ENCODE measurements around the gene SKI. TPM values are rescaled to one million over a fixed set of nuclear protein-coding genes. Genes with fewer than 3 reads are reported as not detected.
A peak's percentile ranks its signal among the peaks of the same experiment; 100 is the strongest.

Gene SKI
- total and polyA plus RNA-seq, 2 donors (not counting 1 experiment from before 2014, with no cell fraction given) = 11.6 to 21.8 TPM

DNA sequence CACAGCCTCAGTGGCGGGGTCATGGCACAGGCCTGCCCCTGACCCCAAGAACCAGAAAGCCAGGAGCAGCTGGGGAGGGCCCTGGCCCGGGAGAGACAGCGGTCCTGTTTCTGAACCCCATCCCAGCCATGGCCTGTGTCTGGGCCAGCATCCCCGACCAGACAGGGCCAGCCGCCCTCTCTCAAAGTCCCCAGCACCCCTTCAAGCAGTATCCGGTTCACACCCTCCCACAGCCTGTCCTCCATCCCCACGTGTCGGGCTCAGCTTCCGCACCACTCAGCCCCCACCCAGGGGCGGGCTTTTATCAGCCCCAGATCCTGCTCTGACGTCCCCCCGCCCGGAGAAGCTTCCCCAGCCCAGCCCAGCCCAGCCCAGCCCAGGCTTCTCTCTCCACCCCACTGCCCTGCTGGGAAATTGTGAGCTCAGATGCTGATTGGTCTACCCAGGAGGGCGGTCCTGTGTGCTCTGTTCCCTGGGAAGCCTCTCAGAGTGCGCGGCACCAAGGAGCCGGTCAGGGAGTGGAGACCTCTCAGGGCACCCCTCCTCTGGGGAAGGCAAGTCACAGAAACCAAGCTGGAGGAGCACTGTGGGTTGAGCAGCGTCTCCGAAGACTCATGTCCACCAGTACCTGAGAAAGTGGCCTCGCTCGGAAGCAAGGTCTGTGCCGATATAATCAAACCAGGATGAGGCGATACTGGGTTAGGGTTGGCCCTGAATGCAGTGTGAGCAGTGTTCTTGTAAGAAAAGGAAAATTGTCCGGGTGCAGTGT is 28.9 kb upstream of the SKI start:
- Histone ChIP-seq H4K20me1 (ENCODE audit: control insufficient read depth, extremely low read depth, insufficient read depth, low read length) (no peaks in the 10 kb centered on the region), H3K27ac (ENCODE audit: insufficient read depth, low read length) (peak overlapping the region; percentile 81), H2AFZ (ENCODE audit: low read length) (peak overlapping the region; percentile 51), H3K9me3 (ENCODE audit: control insufficient read depth, insufficient read depth, low read depth, low read length) (no peaks in the 10 kb centered on the region), H3K9ac (ENCODE audit: insufficient read depth, low read length) (peak overlapping the region; percentile 61), H3K4me1 (ENCODE audit: control insufficient read depth, extremely low read depth, insufficient read depth, low read length) (peaks cover 7% of the 10 kb centered on the region), H3K27me3 (ENCODE audit: control insufficient read depth, insufficient read depth, low read length) (no peaks in the 10 kb centered on the region), H3K4me3 (replicated peaks in 1 of 4; ENCODE audit: control extremely low read depth in 1 of 4, insufficient read depth in 1 of 4, low read depth in 3 of 4, low read length in 4 of 4) (peak overlapping the region; percentile 51 to 77 (median 64)), H3K79me2 (ENCODE audit: control insufficient read depth, insufficient read depth, low read length) (no peaks in the 10 kb centered on the region), H3K4me2 (ENCODE audit: extremely low read depth, insufficient read depth, low read length) (peak overlapping the region; percentile 94), H3K36me3 (ENCODE audit: control insufficient read depth, insufficient read depth, low read length) (no peaks in the 10 kb centered on the region)
- peak; percentile 87 to 89 for DNase-seq (ENCODE audit: low read depth in 2 of 2)
- TF ChIP-seq, protein P1, sequence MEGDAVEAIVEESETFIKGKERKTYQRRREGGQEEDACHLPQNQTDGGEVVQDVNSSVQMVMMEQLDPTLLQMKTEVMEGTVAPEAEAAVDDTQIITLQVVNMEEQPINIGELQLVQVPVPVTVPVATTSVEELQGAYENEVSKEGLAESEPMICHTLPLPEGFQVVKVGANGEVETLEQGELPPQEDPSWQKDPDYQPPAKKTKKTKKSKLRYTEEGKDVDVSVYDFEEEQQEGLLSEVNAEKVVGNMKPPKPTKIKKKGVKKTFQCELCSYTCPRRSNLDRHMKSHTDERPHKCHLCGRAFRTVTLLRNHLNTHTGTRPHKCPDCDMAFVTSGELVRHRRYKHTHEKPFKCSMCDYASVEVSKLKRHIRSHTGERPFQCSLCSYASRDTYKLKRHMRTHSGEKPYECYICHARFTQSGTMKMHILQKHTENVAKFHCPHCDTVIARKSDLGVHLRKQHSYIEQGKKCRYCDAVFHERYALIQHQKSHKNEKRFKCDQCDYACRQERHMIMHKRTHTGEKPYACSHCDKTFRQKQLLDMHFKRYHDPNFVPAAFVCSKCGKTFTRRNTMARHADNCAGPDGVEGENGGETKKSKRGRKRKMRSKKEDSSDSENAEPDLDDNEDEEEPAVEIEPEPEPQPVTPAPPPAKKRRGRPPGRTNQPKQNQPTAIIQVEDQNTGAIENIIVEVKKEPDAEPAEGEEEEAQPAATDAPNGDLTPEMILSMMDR (conservative IDR thresholded peaks at IDR 0.05 in 1 of 2, IDR thresholded peaks at IDR 0.05 in 1 of 2; ENCODE audit: low read depth in 1 of 2, low read length in 2 of 2) = peak in 1 of 2 donors; percentile 23
- no peak for TF ChIP-seq EZH2 (IDR thresholded peaks at IDR 0.05; ENCODE audit: low read length, missing control alignments)

DNA sequence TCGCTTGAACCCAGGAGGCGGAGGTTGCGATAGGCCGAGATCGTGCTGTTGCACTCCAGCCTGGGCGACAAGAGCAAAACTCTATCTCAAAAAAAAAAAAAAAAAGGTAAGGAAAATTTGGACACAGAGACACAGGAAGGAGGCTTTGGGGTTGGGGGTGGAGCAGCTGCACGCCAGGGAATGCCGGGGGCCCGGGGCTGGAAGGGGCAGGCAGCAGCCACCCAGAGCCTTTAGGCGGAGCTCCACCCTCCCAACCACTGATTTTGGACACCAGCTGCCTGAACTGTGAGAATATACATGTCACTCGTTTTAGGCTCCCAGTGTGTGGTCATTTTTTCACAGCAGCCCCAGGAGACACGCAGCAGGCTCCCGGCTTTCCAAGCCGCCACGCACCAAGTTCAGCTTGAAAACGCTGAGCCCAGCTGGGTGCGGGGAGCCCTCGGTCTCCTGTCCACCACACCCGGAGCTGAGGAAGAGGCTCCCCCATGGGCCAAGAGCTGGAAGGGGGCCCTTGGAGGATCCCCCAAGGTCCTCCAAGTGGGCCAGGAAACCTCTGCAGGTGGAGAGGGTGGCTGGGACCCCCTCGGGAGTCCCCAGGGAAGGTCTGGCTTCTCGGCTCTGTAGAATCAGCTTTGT is 27.7 kb upstream of the SKI start:
- Histone ChIP-seq H3K9ac (ENCODE audit: insufficient read depth, low read length) (peak overlapping the region; percentile 23), H3K4me3 (replicated peaks in 1 of 4; ENCODE audit: control extremely low read depth in 1 of 4, insufficient read depth in 1 of 4, low read depth in 3 of 4, low read length in 4 of 4) (peak overlapping the region in 2 of 4 experiments; percentile 2 to 28), H2AFZ (ENCODE audit: low read length) (no peak overlapping the region), H3K4me2 (ENCODE audit: extremely low read depth, insufficient read depth, low read length) (peak overlapping the region; percentile 64), H3K27ac (ENCODE audit: insufficient read depth, low read length) (no peak overlapping the region), H3K79me2 (ENCODE audit: control insufficient read depth, insufficient read depth, low read length) (no peaks in the 10 kb centered on the region), H3K9me3 (ENCODE audit: control insufficient read depth, insufficient read depth, low read depth, low read length) (no peaks in the 10 kb centered on the region), H4K20me1 (ENCODE audit: control insufficient read depth, extremely low read depth, insufficient read depth, low read length) (no peaks in the 10 kb centered on the region), H3K4me1 (ENCODE audit: control insufficient read depth, extremely low read depth, insufficient read depth, low read length) (peaks cover 10% of the 10 kb centered on the region), H3K27me3 (ENCODE audit: control insufficient read depth, insufficient read depth, low read length) (no peaks in the 10 kb centered on the region), H3K36me3 (ENCODE audit: control insufficient read depth, insufficient read depth, low read length) (no peaks in the 10 kb centered on the region)
- DNase-seq (ENCODE audit: low read depth in 2 of 2) = no peak
- TF ChIP-seq, protein P1 (conservative IDR thresholded peaks at IDR 0.05 in 1 of 2, IDR thresholded peaks at IDR 0.05 in 1 of 2; ENCODE audit: low read depth in 1 of 2, low read length in 2 of 2) = no peak
- TF ChIP-seq EZH2 (IDR thresholded peaks at IDR 0.05; ENCODE audit: low read length, missing control alignments) = no peak

DNA sequence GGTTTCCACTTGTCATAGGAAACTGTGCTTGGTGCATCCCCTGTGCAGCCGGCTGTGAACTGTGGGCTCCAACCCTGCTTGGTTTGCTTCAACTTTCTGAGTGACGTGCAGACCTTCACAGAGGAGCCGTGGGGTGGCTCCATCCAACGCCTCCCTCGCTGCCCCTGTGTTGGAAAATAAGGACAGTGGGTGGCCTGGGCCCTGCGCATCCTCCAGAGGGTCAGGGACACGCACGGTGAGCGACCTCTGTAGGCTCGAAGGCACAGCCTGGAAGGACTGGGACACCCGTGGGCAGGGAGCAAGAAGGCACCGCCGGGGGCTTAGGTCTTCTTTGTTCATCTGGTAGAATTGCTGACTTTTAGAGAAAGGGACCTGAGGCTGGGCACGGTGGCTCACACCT is 27.1 kb upstream of the SKI start:
- TF ChIP-seq EZH2 (IDR thresholded peaks at IDR 0.05; ENCODE audit: low read length, missing control alignments) = no peak
- TF ChIP-seq, protein P1 (conservative IDR thresholded peaks at IDR 0.05 in 1 of 2, IDR thresholded peaks at IDR 0.05 in 1 of 2; ENCODE audit: low read depth in 1 of 2, low read length in 2 of 2) = no peak
- Histone ChIP-seq H3K4me2 (ENCODE audit: extremely low read depth, insufficient read depth, low read length) (no peak overlapping the region), H3K4me1 (ENCODE audit: control insufficient read depth, extremely low read depth, insufficient read depth, low read length) (peaks cover 10% of the 10 kb centered on the region), H3K79me2 (ENCODE audit: control insufficient read depth, insufficient read depth, low read length) (no peaks in the 10 kb centered on the region), H3K27ac (ENCODE audit: insufficient read depth, low read length) (no peak overlapping the region), H4K20me1 (ENCODE audit: control insufficient read depth, extremely low read depth, insufficient read depth, low read length) (no peaks in the 10 kb centered on the region), H3K9ac (ENCODE audit: insufficient read depth, low read length) (no peak overlapping the region), H3K4me3 (replicated peaks in 1 of 4; ENCODE audit: control extremely low read depth in 1 of 4, insufficient read depth in 1 of 4, low read depth in 3 of 4, low read length in 4 of 4) (no peak overlapping the region), H3K9me3 (ENCODE audit: control insufficient read depth, insufficient read depth, low read depth, low read length) (no peaks in the 10 kb centered on the region), H2AFZ (ENCODE audit: low read length) (no peak overlapping the region), H3K36me3 (ENCODE audit: control insufficient read depth, insufficient read depth, low read length) (no peaks in the 10 kb centered on the region), H3K27me3 (ENCODE audit: control insufficient read depth, insufficient read depth, low read length) (no peaks in the 10 kb centered on the region)
- no peak for DNase-seq (ENCODE audit: low read depth in 2 of 2)
